ENCODE results near the gene UBE2QL1. TPM values are rescaled to one million over a fixed set of nuclear protein-coding genes. Genes with fewer than 3 reads are reported as not detected.

Gene UBE2QL1
- total RNA-seq, 1 experiment from 2014 or later, result 2.6 TPM

DNA sequence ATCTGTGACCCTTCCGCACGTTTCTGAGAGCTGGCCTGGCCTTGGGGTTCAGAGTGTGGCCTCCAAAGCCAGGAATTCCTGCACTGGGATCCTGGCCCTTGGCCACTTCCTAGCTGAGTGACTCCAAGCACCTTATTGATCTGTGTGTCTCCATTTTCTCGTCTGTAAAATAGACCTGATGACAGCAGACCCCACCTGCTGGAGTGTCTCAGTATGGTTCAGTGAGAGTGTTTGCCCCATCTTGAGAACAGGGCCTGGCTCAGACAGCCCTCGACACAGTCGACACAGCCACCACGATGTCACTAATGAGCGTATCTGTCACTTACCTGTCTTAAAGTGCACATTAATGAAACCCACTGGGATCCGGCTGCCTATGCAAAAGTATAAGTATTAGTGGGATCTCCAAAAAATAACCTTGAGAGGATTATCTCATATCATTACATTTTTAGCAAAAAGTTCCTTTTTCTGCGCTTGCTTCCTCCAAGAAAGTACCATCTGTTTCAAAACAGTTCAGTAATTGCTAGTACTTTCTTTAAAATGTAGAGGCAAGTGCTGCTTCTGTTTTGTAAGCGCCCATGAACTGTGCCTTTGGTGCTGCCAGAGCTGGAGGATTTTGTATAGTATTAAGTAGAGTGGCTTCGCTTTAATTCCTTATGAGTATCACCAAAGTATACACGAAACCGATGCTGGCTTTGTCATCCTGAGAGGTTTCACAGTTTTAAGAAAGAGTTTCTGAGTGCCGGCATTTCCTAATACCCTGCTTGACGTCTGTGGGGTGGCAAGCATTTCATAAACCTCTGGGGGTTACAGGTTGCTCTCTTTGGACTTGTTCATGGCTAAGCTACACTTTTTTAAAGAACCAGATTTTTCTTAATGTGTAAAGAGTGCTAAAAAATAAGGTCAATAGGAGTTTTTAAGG lies 31.7 kb downstream of the UBE2QL1 start:
- Histone ChIP-seq H3K27ac (ENCODE audit: low read depth, low read length, poor library complexity, severe bottlenecking) (no peak overlapping the region), H3K4me3 (ENCODE audit: low read depth, low read length, poor library complexity, severe bottlenecking) (no peak overlapping the region), H3K27me3 (replicated peaks; ENCODE audit: insufficient read depth, low read depth, low read length, poor library complexity) (no peaks in the 10 kb centered on the region), H3K9me3 (ENCODE audit: low read depth, low read length, poor library complexity, severe bottlenecking) (no peaks in the 10 kb centered on the region), H3K4me1 (ENCODE audit: insufficient read depth, low read length, poor library complexity, severe bottlenecking) (peaks cover 4% of the 10 kb centered on the region), H3K36me3 (ENCODE audit: insufficient read depth, low read length, poor library complexity, severe bottlenecking) (no peaks in the 10 kb centered on the region)
- no TSS peak for BruUV-seq (replicated peaks)
- TF ChIP-seq EZH2 (IDR thresholded peaks at IDR 0.05; ENCODE audit: borderline replicate concordance, low read depth, low read length, poor library complexity, severe bottlenecking), result no peak
- TF ChIP-seq, protein P1, sequence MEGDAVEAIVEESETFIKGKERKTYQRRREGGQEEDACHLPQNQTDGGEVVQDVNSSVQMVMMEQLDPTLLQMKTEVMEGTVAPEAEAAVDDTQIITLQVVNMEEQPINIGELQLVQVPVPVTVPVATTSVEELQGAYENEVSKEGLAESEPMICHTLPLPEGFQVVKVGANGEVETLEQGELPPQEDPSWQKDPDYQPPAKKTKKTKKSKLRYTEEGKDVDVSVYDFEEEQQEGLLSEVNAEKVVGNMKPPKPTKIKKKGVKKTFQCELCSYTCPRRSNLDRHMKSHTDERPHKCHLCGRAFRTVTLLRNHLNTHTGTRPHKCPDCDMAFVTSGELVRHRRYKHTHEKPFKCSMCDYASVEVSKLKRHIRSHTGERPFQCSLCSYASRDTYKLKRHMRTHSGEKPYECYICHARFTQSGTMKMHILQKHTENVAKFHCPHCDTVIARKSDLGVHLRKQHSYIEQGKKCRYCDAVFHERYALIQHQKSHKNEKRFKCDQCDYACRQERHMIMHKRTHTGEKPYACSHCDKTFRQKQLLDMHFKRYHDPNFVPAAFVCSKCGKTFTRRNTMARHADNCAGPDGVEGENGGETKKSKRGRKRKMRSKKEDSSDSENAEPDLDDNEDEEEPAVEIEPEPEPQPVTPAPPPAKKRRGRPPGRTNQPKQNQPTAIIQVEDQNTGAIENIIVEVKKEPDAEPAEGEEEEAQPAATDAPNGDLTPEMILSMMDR (conservative IDR thresholded peaks at IDR 0.05; ENCODE audit: low read depth, low read length), result 0 out of 2 replicates have a peak, but pooled peaks have one; percentile 14
- no peak for DNase-seq (ENCODE audit: low spot score)
- intact Hi-C loops (cut with micrococcal nuclease; ENCODE audit: unreplicated experiment), result no loop called here
- ChIA-PET CTCF (no interaction called here), POLR2A (ENCODE audit: low non-redundant PET) (no interaction called here)

DNA sequence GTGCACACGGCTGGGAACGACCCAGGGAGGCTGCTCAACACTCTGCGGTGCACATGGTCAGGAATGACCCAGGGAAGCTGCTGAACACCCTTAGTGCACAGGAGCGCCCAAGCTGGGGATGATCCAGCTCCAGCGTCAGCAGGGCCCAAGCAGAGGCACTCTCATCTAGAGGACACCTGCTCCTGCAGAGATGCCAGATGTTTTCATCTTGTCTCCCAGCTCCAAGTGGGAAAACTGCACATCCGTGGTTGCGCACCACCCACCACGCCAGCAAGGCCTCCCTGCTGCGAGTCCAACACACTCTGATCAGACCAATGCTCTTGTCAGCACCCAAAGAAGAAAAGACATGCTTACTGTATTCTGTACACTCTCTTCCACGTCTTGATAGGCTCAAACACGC lies 34.1 kb downstream of the UBE2QL1 start:
- H3K27ac ChIP-seq (ENCODE audit: low read depth, low read length, poor library complexity, severe bottlenecking), result no peak overlapping the region
- H3K4me3 ChIP-seq (ENCODE audit: low read depth, low read length, poor library complexity, severe bottlenecking), result no peak overlapping the region
- CTCF ChIA-PET, result no interaction called here
- no TSS peak for BruUV-seq (replicated peaks)
- H3K9me3 ChIP-seq (ENCODE audit: low read depth, low read length, poor library complexity, severe bottlenecking), result no peaks in the 10 kb centered on the region
- peaks cover 2% of the 10 kb centered on the region for H3K27me3 ChIP-seq (replicated peaks; ENCODE audit: insufficient read depth, low read depth, low read length, poor library complexity)
- intact Hi-C loops (cut with micrococcal nuclease; ENCODE audit: unreplicated experiment), result no loop called here
- H3K4me1 ChIP-seq (ENCODE audit: insufficient read depth, low read length, poor library complexity, severe bottlenecking), result peaks cover 8% of the 10 kb centered on the region
- no peak for DNase-seq (ENCODE audit: low spot score)
- TF ChIP-seq EZH2 (IDR thresholded peaks at IDR 0.05; ENCODE audit: borderline replicate concordance, low read depth, low read length, poor library complexity, severe bottlenecking), result no peak
- TF ChIP-seq, protein P1 (conservative IDR thresholded peaks at IDR 0.05; ENCODE audit: low read depth, low read length), result no peak
- POLR2A ChIA-PET (ENCODE audit: low non-redundant PET), result no interaction called here
- H3K36me3 ChIP-seq (ENCODE audit: insufficient read depth, low read length, poor library complexity, severe bottlenecking), result no peaks in the 10 kb centered on the region

DNA sequence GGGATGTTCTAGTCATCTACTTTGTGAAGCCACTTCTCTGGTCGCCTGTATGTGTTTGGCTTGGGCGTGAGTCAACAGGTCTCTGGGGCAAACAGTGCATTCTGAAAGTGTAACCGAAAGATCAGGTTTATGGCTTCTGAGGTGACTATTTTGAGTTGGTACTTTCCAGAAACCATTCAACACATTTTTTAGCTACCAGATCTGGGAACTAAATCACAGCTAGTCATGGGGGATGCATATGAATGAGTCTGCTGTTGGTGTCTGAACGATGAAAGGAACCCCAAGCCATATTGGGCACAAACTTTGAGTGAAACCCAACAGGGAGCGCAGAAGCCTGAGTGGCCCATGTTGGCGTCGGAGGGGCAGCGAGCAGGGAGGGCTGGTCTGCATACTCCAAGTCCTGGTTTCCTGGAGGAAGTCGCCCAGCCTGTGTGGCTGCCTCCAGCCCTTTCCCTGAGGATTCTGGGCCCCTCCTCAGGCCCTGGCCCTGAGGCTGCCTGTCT lies 35.3 kb downstream of the UBE2QL1 start:
- ChIA-PET CTCF (no interaction called here), POLR2A (ENCODE audit: low non-redundant PET) (no interaction called here)

More for the DNA sequence above, 35.3 kb downstream of the UBE2QL1 start:
- H3K36me3 ChIP-seq (ENCODE audit: insufficient read depth, low read length, poor library complexity, severe bottlenecking), result no peaks in the 10 kb centered on the region
- DNase-seq (ENCODE audit: low spot score), result no peak
- H3K4me3 ChIP-seq (ENCODE audit: low read depth, low read length, poor library complexity, severe bottlenecking), result no peak overlapping the region
- no peak overlapping the region for H3K27ac ChIP-seq (ENCODE audit: low read depth, low read length, poor library complexity, severe bottlenecking)
- peaks cover 6% of the 10 kb centered on the region for H3K27me3 ChIP-seq (replicated peaks; ENCODE audit: insufficient read depth, low read depth, low read length, poor library complexity)
- no peak for TF ChIP-seq EZH2 (IDR thresholded peaks at IDR 0.05; ENCODE audit: borderline replicate concordance, low read depth, low read length, poor library complexity, severe bottlenecking)
- TF ChIP-seq, protein P1 (conservative IDR thresholded peaks at IDR 0.05; ENCODE audit: low read depth, low read length), result no peak
- intact Hi-C loops (cut with micrococcal nuclease; ENCODE audit: unreplicated experiment), result no loop called here
- peaks cover 8% of the 10 kb centered on the region for H3K4me1 ChIP-seq (ENCODE audit: insufficient read depth, low read length, poor library complexity, severe bottlenecking)
- H3K9me3 ChIP-seq (ENCODE audit: low read depth, low read length, poor library complexity, severe bottlenecking), result no peaks in the 10 kb centered on the region
- BruUV-seq (replicated peaks), result no TSS peak
